LNCAP (cell line): ENCODE data around the gene STAT6.

Experiments
- TF ChIP-seq, protein P1 (sequence below): fragments of 450-650 bp; IDR thresholded peaks from 2 replicates; pipeline ENCODE4 v1.5.1; 2017; ENCODE audit warnings: mild to moderate bottlenecking

STAT6 gene, protein sequence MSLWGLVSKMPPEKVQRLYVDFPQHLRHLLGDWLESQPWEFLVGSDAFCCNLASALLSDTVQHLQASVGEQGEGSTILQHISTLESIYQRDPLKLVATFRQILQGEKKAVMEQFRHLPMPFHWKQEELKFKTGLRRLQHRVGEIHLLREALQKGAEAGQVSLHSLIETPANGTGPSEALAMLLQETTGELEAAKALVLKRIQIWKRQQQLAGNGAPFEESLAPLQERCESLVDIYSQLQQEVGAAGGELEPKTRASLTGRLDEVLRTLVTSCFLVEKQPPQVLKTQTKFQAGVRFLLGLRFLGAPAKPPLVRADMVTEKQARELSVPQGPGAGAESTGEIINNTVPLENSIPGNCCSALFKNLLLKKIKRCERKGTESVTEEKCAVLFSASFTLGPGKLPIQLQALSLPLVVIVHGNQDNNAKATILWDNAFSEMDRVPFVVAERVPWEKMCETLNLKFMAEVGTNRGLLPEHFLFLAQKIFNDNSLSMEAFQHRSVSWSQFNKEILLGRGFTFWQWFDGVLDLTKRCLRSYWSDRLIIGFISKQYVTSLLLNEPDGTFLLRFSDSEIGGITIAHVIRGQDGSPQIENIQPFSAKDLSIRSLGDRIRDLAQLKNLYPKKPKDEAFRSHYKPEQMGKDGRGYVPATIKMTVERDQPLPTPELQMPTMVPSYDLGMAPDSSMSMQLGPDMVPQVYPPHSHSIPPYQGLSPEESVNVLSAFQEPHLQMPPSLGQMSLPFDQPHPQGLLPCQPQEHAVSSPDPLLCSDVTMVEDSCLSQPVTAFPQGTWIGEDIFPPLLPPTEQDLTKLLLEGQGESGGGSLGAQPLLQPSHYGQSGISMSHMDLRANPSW

DNA sequence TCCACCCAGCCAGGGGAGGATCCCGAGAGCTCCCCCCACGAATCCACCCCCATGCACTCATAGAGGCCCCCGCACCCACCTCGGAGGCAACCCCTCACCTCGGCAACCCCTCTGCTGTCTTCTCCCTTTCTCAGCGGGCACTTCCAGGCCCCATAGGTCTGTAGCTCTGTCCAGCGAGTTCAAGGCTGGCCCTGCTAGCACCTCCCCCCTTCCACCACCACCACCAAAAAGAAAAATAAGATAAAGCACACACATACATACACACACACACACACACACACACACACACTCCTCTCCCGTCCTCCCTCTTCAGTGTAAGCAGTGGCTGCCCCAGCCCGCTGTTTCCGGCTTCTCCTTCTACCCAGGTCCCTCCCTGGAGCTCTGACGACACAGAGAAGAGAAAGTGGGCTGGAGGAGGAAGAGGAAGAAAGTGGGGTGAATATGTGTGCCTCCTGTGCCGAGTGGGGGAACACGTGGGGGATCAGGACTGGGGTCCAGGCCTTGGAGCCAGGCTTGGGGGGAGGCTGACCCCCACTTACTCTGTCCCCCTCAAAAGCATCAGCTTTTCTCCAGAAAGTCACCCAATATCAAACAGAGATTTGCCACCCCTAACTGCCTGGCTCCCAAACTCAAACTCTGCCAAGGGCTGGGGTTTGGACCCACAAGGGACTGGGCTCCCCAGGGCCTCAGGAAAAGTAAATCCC lies at the start of gene STAT6:
Gene STAT6 (minus strand): TSS at position 332 of the 704 bp plus-strand sequence. CDS start 3,084 bp downstream, outside the sequence.
- TF ChIP-seq, protein P1, sequence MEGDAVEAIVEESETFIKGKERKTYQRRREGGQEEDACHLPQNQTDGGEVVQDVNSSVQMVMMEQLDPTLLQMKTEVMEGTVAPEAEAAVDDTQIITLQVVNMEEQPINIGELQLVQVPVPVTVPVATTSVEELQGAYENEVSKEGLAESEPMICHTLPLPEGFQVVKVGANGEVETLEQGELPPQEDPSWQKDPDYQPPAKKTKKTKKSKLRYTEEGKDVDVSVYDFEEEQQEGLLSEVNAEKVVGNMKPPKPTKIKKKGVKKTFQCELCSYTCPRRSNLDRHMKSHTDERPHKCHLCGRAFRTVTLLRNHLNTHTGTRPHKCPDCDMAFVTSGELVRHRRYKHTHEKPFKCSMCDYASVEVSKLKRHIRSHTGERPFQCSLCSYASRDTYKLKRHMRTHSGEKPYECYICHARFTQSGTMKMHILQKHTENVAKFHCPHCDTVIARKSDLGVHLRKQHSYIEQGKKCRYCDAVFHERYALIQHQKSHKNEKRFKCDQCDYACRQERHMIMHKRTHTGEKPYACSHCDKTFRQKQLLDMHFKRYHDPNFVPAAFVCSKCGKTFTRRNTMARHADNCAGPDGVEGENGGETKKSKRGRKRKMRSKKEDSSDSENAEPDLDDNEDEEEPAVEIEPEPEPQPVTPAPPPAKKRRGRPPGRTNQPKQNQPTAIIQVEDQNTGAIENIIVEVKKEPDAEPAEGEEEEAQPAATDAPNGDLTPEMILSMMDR: no peak

DNA sequence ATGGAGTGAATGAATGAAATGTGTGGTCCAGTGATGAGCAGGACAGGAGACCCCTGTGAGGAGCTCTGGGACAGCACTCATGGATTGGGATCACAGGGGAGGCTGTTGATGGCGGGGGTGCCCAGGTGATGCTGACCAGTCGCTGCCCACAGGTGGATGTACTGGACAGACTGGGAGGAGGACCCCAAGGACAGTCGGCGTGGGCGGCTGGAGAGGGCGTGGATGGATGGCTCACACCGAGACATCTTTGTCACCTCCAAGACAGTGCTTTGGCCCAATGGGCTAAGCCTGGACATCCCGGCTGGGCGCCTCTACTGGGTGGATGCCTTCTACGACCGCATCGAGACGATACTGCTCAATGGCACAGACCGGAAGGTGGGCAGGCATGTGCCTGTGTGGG lies 49.6 kb upstream of the STAT6 start:
- TF ChIP-seq, protein P1: no peak

DNA sequence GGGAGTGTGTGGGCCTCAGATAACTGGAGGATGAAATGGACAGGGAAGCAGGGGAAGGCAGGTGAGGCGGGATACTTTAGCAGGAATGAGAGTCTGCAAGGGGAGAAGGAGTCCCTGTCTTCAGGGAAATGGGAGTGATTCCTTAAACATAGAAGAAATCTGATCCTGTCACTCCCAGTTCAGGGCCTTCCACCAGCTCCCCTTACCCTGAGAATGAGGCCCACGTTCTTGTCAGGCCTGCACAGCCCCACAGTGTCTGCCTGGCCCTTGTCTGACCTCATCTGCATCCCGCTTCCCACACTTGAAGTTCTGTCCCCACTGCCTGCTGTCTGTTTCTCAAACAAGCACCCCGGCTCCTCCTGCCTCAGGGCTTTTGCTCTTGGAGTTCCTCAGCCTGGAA lies 48.9 kb upstream of the STAT6 start:
- TF ChIP-seq, protein P1: no peak

DNA sequence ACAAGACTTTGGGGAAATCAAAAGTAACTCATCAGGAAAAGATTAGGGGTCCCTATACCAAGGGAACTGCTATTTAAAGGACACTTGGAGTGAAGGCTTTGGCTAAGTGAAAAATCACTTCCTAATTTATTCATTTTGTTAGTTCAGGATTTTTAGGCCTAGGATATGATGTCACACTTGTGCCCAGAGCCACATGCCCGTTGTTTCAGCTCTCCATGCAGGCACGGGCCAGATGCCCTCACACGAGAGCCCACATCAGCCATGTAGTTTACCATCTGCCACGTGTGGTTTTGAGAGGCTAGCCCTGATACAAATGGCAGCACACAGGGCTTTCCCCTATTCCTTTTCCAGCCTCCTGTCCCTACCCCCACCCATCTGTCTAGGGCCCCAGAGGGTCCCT lies 48.1 kb upstream of the STAT6 start:
- TF ChIP-seq, protein P1: no peak

DNA sequence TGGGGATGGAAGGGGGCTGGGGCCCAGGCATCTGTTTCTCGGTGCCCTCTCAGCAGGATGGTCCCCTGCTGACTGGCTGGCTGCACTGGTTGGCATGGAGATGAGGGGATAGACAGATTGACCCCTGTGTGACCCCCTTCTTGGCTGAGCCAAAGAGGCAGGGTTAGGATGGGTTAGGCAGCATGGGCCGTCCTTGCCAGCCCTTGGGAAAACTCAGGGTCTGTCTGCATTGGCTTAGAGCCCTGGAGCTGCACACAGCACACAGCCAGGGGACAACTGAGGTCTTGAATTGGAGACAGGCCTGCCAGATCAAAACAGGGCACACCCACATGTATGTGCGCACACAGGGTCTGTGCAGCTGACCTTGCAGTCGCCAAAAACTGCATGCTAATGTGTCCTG lies 47.5 kb upstream of the STAT6 start:
- TF ChIP-seq, protein P1: no peak

DNA sequence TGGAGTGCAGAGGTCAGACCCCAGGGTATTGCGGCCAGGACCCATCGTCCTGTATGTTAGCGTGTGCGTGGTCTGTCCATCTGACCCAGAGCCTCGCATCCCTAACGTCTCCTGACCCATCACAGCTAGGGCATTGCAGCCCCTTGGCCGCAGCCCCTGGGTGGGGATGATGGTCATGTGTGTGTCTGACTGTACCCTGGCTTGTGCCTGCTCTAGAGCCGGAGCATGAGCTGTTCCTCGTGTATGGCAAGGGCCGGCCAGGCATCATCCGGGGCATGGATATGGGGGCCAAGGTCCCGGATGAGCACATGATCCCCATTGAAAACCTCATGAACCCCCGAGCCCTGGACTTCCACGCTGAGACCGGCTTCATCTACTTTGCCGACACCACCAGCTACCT lies 47.0 kb upstream of the STAT6 start:
- TF ChIP-seq, protein P1: no peak

DNA sequence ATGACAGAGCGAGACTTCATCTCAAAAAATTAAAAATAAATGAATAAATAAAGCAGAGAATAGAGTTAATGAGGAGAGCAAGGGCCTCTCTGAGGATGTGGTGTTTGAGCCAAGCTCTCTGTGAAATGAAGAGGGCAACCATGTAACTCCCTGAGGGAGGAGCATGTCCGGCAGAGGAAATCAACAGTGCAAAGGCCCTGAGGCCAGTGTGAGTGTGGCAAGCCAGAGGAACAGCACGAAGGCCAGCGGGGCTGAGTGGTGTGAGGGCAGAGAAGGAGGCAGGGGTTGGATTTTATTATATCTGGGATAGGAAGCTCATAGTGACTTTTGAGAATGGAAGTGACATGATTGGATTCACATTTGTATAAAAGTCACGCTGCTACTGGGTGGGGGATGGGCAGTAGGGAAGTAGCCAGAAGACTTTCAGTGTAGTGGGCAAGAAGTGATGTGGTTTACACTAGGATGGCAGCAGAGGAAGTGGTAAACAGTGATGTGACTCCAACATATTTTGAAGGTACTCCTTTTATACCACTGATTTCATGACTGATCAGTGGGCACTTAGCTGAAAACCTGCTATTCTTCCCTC lies 46.5 kb upstream of the STAT6 start:
- TF ChIP-seq, protein P1: no peak
